GM23248 (cell line): ENCODE results near the gene AP2M1.

Source experiments
- EZH2 ChIP-seq: fragments of 200-600 bp; sonication (generic); IDR thresholded peaks from 2 replicates; pipeline ENCODE4 v1.6.1; 2018; ENCODE audit warnings: antibody characterized with exemption, mild to moderate bottlenecking; ENCODE audit not compliant: insufficient read depth, poor library complexity, severe bottlenecking
- EZH2phosphoT487 ChIP-seq: fragments of 200-600 bp; sonication (generic); IDR thresholded peaks from 2 replicates; pipeline ENCODE4 v1.6.1; 2018; ENCODE audit warnings: antibody characterized with exemption, moderate library complexity, mild to moderate bottlenecking, low read depth; ENCODE audit not compliant: insufficient read depth

GRCh38 chr3:184148076-184148475, 26.6 kb upstream of the AP2M1 start:
- TF ChIP-seq EZH2: no peak
- no peak for TF ChIP-seq EZH2phosphoT487
